Activated CD4-positive, alpha-beta T cell treated with anti-CD3 and anti-CD28 coated beads, Interleukin-10, Interleukin-2, amounts not matched to agents 100 ng/mL and 50 ng/mL, durations not matched to agents 16 hours and 8 hours (primary cell): Measurements from ENCODE around the gene KLF3.

Source experiments
- DNase-seq: peaks from one replicate; pipeline ENCODE4 v3.0.0-alpha.2; 2020

KLF3 gene

DNA sequence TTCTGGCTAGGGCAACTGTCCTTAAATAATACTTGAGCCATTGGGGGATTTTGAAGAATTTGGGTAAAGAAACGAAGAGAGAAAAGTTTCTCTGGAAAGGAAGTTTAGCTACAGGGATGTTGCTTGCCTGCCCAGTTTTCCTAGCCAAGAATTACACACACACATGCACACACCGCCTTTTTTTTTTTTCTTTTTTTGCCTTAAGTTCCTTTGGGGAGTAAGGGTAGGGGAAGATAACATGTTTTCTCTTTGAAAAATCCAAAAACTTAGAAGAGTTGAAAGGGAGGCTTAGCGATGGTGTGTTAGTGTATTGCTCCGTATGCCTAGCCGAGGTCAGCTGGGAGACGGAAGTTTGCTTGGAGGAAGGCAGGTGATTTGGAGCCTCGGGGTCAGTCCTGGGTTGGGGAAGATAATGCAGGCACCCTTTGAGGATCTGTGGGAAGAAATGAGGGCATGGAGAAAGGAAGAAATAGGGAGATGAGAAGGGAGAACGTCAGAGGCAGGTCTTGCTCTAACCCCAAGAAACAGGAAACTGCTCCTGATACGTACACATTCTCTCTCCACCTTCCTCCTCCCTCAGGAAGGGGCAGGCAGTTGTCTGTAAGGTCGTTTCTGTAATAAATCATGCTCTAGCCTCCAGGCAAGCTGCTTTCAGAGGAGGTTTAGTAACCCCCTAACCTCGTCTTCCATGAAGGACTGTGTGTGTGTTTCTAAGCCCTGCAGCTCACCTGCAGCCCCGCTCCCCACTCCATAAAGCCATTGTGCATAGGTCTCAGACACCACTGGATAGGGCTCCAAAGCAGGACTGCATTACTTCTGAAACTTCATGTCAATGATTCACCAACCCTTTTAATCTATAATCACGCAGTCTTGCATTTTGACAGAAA, 10.5 kb downstream of the KLF3 start:
- DNase-seq, result no peak

DNA sequence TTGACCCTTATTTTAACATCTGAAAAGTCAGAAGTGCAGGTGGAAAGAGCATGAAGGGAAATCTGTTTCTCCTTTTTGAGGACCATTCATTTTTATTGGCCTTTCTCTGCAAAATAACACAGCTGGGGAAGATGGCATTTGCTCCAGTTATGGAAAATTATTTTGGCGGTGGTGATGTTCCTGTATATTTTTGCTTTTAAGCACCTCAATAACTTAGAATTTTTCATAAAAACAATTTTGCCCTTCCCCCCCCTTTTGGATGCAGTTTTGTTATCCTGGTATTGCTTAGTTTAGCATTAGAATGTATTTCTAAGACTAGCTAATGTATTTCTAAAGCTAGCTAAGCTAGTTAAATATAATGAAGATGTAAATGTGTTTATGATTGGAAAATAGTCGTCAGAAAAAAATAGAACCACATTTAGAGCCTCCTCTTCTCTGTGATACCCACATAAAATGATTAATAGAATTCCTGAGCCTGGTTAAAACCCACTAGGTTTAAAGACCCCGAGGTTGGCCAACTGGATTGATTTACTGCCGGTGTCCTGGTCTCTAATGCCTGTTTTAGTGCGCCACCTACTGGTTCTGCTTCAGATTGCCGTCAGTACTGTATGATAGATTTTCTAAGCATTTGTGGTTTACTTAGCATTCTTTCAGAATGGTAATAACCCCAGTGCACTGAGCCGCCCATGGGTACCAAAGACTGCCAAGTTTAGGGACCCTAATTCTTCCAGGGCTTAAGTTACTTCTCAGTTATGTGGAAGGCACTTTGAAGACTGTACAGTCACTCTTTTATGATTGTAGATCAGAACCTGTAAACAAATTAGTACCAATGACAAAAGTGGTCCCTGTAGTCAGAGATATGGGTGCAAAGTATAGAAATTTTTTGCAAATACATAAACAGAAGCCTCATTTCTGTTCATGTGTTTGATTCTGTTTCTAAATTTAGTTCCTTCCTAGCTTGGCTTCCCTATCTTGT, 11.4 kb downstream of the KLF3 start:
- peak; percentile 85 for DNase-seq

- DNase-seq, result no peak
Observed at GRCh38 chr4:38676986-38677385, 13.0 kb downstream of the KLF3 start.

DNA sequence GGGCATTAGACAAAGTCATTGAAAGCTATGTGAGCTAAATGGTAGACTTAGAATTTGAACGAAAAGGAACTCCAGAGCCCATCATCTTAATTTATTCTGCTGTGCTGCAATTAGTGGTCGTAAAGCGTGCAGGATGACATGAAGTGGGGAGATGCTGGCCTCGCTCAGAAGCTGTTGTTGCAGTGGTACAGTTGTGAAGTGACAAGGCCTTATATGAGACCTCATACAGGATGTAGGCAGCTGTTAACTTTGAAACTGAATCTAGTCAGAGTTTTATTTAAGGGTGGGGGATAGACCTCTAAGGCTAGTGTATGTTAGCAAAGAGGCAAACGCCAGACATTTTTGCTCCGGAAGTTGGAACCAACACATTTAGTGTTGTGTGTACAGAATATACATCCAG, 13.4 kb downstream of the KLF3 start:
- DNase-seq, result peak; percentile 27

DNA sequence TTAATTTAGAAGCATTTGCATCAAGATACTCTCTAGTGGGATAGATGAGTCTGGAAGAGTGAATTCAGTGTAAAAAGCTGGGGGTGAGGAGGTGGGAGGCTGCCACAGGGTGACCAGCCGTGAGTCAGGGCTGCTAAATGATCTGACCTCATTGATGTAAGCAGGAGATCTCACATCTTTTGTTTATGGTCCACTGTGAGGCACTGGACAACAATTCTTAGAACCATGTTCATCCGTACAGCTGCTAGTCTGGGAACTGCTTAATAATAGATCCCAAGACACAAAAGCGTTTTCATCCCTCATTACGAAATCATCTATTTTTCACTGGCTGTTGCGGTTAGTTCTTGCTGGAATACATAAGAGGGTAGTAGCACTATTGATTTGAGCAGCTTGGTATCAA, 14.1 kb downstream of the KLF3 start:
- no peak for DNase-seq

- no peak for DNase-seq
Observed at GRCh38 chr4:38679921-38680320, 15.9 kb downstream of the KLF3 start.

GRCh38 chr4:38681281-38681991, 17.4 kb downstream of the KLF3 start:
- no peak for DNase-seq

DNA sequence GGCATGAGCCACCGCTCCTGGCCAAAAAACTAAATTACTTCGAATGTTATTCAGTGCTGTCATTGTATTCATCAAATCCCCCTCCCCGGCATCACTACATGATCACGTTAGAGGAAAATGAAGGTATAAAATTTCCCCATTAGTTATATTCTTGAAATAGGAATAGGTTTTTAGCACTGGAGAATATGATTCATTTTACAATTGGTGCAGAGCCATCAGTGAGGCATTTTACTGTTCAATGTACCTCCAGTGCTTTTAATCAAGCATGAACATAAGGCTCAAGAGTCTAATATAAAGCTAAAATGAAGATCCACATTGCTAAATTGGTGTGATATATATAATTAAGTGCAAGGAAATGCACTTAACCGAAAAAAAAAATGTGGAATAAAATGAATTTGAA, 18.3 kb downstream of the KLF3 start:
- DNase-seq, result no peak

- DNase-seq, result no peak
Observed at GRCh38 chr4:38683276-38683675, 19.3 kb downstream of the KLF3 start.

DNA sequence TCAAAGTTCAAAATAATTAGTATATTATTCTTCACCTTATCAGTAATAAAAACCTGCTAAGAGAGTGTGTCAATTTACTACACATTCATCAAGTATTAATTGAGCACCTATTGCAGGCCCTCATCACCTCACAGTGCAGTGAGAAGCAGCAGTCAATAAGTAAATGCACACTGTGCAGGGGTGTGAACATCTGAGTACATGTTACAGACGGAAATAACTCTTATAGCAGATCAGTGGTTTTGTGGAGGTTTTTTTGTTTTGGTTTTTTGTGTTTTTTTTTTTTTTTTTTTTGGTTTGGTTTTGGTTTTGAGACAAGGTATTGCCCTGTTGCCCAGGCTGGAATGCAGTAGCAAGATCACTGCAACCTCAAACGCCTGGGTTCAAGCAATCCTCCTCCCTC, 20.3 kb downstream of the KLF3 start:
- peak; percentile 27 for DNase-seq

GRCh38 chr4:38684951-38685844, 21.2 kb downstream of the KLF3 start:
- no peak for DNase-seq

GRCh38 chr4:38686682-38687081, 22.7 kb downstream of the KLF3 start:
- no peak for DNase-seq

- DNase-seq, result peak; percentile 69
Observed at GRCh38 chr4:38687571-38688011, 23.6 kb downstream of the KLF3 start.

- DNase-seq, result no peak
Observed at GRCh38 chr4:38688676-38689355, 24.8 kb downstream of the KLF3 start.

DNA sequence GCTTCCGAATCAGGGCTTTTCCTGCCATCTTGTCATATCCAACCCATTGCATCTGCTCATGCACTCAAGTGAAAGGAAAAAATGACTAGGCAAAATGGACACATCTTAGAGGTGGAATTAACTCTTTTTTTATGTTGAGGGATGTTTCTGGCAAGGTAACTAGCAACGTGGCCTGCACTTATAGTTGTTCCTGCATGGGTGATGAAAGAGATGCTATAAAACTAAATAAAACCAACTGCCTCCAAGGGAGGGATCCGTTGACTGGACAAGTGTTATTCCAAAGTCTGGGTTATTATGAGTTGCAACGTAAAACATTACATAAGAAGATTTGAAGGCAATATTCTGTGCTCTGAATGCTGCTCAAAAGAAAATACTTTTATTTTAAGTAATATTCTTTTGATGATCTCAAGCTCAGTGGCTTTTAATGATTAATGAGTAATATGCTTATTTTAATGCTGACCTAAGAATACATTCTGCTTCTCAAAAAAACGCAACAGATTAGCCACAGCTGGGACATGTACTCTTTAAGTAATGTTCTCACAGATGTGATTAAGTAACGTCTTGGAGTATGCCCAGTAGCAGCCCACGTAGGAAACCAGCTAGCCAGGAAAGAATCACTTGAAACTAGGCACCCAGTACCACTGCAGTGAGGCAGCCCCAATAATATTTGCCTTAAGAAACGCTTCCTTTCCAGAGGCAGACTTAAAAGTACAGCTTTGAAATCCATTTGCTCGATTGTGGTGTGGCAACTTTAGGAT, 27.4 kb downstream of the KLF3 start:
- no peak for DNase-seq

GRCh38 chr4:38692421-38692820, 28.4 kb downstream of the KLF3 start:
- DNase-seq, result no peak

GRCh38 chr4:38693569-38693968, 29.6 kb downstream of the KLF3 start:
- DNase-seq, result no peak

DNA sequence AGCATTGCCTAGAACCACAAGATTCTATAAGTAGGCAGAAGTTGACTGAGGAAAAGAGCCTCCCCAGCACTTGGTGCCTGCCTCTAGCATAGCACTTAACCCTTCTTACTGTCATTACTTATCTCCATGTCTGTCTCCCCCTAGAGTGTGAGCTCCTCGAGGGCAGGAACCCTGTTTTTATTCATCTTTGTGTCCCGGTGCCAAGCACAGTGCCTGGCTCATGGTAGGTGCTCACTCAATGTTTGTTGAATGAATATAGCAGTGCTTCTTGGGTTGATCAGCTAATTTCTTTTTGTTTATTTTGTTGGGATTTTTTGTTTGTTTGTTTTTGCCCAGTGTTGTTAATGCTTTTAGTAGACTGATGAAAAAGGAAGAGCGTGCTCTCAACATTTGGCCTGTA, 30.3 kb downstream of the KLF3 start:
- no peak for DNase-seq

- DNase-seq, result no peak
Observed at GRCh38 chr4:38695809-38696208, 31.8 kb downstream of the KLF3 start.

- DNase-seq, result no peak
Observed at GRCh38 chr4:38696697-38697096, 32.7 kb downstream of the KLF3 start.

GRCh38 chr4:38698176-38698575, 34.2 kb downstream of the KLF3 start:
- no peak for DNase-seq
